Smooth muscle cell (in vitro differentiated cells): Measurements from ENCODE around the gene MRO. TPM values are rescaled to one million over a fixed set of nuclear protein-coding genes. Genes with fewer than 3 reads are reported as not detected.

ENCODE experiments used
- DNase-seq: peaks from one replicate; lab custom pipeline; 2025; ENCODE audit not compliant: unreplicated experiment; lab: John Stamatoyannopoulos, UW
- H2AFZ ChIP-seq: fragments of 200-600 bp; sonication (generic); 2 replicates; pipeline ENCODE4 v1.6.0; 2016; ENCODE audit warnings: antibody characterized with exemption, low read depth, mild to moderate bottlenecking
- H3F3A ChIP-seq: fragments of 200-600 bp; sonication (generic); 2 replicates; pipeline ENCODE4 v1.6.0; 2017; ENCODE audit warnings: antibody characterized with exemption, low read depth
- H3K27ac ChIP-seq: fragments of 200-600 bp; sonication (generic); 2 replicates; pipeline ENCODE4 v1.5.1; 2016; ENCODE audit warnings: low read depth, mild to moderate bottlenecking
- H3K27me3 ChIP-seq: fragments of 200-600 bp; sonication (generic); 2 replicates; pipeline ENCODE4 v1.6.1; 2016; ENCODE audit warnings: low read depth, mild to moderate bottlenecking
- H3K36me3 ChIP-seq: fragments of 200-600 bp; sonication (generic); 2 replicates; pipeline ENCODE4 v1.5.1; 2016; ENCODE audit warnings: low read depth
- H3K4me1 ChIP-seq: fragments of 200-600 bp; sonication (generic); 2 replicates; pipeline ENCODE4 v1.5.1; 2016; ENCODE audit warnings: low read depth
- H3K4me2 ChIP-seq: fragments of 200-600 bp; sonication (generic); 2 replicates; pipeline ENCODE4 v1.6.0; 2016; ENCODE audit warnings: mild to moderate bottlenecking
- H3K4me3 ChIP-seq: fragments of 200-600 bp; sonication (generic); 2 replicates; pipeline ENCODE4 v1.5.1; 2016; ENCODE audit warnings: mild to moderate bottlenecking
- H3K79me2 ChIP-seq: fragments of 200-600 bp; sonication (generic); 2 replicates; pipeline ENCODE4 v1.6.0; 2016; ENCODE audit warnings: low read depth, mild to moderate bottlenecking
- H3K9ac ChIP-seq: fragments of 200-600 bp; sonication (generic); 2 replicates; pipeline ENCODE4 v1.6.0; 2016; ENCODE audit warnings: low read depth
- H3K9me3 ChIP-seq: fragments of 200-600 bp; sonication (generic); replicated peaks from 2 replicates; pipeline ENCODE4 v1.5.1; 2016; ENCODE audit warnings: low read depth
- H4K20me1 ChIP-seq: fragments of 200-600 bp; sonication (generic); 2 replicates; pipeline ENCODE4 v1.6.0; 2016; ENCODE audit warnings: low read depth
- CTCF ChIP-seq: fragments of 200-600 bp; sonication (generic); IDR thresholded peaks from 2 replicates; pipeline ENCODE4 v1.5.1; 2017; ENCODE audit warnings: borderline replicate concordance, mild to moderate bottlenecking, antibody characterized with exemption; ENCODE audit not compliant: insufficient read depth, poor library complexity, severe bottlenecking
- WGBS: methylation state at CpG from one replicate; pipeline ENCODE4 v1.1.7; 2016; ENCODE audit warnings: low lambda C conversion rate; 5-methylcytosine and 5-hydroxymethylcytosine counted together
- polyA plus RNA-seq: library from polyadenylated mRNA; unstranded; fragments of >200 nt; fragmentation: Nextera tagmentation; extraction: Ambion mirVana; gene quantifications from 2 replicates; pipeline ENCODE4 v1.2.1, GENCODE V29; 2016
- total RNA-seq: library from RNA; depleted of rRNA; stranded (reverse); fragments of >200 nt; gene quantifications from 2 replicates; pipeline ENCODE4 v1.2.3, GENCODE V29; 2014

Gene MRO
- total and polyA plus RNA-seq, 2 experiments from 2014 or later: not detected

- no peaks in the 10 kb centered on the region for H3K9me3 ChIP-seq
- H4K20me1 ChIP-seq: no peaks in the 10 kb centered on the region
- no peaks in the 10 kb centered on the region for H3K27me3 ChIP-seq
- no peaks in the 10 kb centered on the region for H3K36me3 ChIP-seq
- 96% methylated on average over 2 of the region's 2 CpGs for WGBS
- H3K27ac ChIP-seq: no peak overlapping the region
- H3K4me2 ChIP-seq: no peak overlapping the region
- H3F3A ChIP-seq: no peaks in the 10 kb centered on the region
- no peaks in the 10 kb centered on the region for H3K79me2 ChIP-seq
- no peak overlapping the region for H3K4me3 ChIP-seq
- H3K4me1 ChIP-seq: no peaks in the 10 kb centered on the region
- H3K9ac ChIP-seq: no peak overlapping the region
- TF ChIP-seq CTCF: no peak
- no peak overlapping the region for H2AFZ ChIP-seq
- DNase-seq: no peak
These were observed 12.9 kb upstream of the MRO start for GRCh38 chr18:50832754-50833153.

GRCh38 chr18:50830544-50830943 lies 10.7 kb upstream of the MRO start:
- H3K9me3 ChIP-seq: no peaks in the 10 kb centered on the region
- no peaks in the 10 kb centered on the region for H3K27me3 ChIP-seq
- H3F3A ChIP-seq: no peaks in the 10 kb centered on the region
- no peaks in the 10 kb centered on the region for H3K36me3 ChIP-seq
- no peak overlapping the region for H2AFZ ChIP-seq
- H3K27ac ChIP-seq: no peak overlapping the region
- WGBS: 92% methylated on average over 5 of the region's 5 CpGs
- no peaks in the 10 kb centered on the region for H4K20me1 ChIP-seq
- no peaks in the 10 kb centered on the region for H3K4me1 ChIP-seq
- DNase-seq: no peak
- H3K79me2 ChIP-seq: no peaks in the 10 kb centered on the region
- no peak for TF ChIP-seq CTCF
- H3K4me3 ChIP-seq: no peak overlapping the region
- no peak overlapping the region for H3K9ac ChIP-seq
- no peak overlapping the region for H3K4me2 ChIP-seq

GRCh38 chr18:50829644-50830043 lies 9.8 kb upstream of the MRO start:
- WGBS: 97% methylated on average over 5 of the region's 5 CpGs
- Histone ChIP-seq H3K4me3 (no peak overlapping the region), H4K20me1 (no peaks in the 10 kb centered on the region), H2AFZ (no peak overlapping the region), H3K79me2 (no peaks in the 10 kb centered on the region), H3K4me1 (no peaks in the 10 kb centered on the region), H3K27me3 (no peaks in the 10 kb centered on the region), H3F3A (no peaks in the 10 kb centered on the region), H3K27ac (no peak overlapping the region), H3K9ac (no peak overlapping the region), H3K36me3 (no peaks in the 10 kb centered on the region), H3K9me3 (no peaks in the 10 kb centered on the region), H3K4me2 (no peak overlapping the region)
- DNase-seq: no peak
- TF ChIP-seq CTCF: no peak

GRCh38 chr18:50826027-50826426 lies 6.2 kb upstream of the MRO start:
- Histone ChIP-seq H3K9me3 (no peaks in the 10 kb centered on the region), H3K79me2 (no peaks in the 10 kb centered on the region), H4K20me1 (no peaks in the 10 kb centered on the region), H3K27ac (no peak overlapping the region), H2AFZ (no peak overlapping the region), H3K9ac (no peak overlapping the region), H3K4me2 (no peak overlapping the region), H3F3A (no peaks in the 10 kb centered on the region), H3K27me3 (no peaks in the 10 kb centered on the region), H3K4me3 (no peak overlapping the region), H3K4me1 (no peaks in the 10 kb centered on the region), H3K36me3 (no peaks in the 10 kb centered on the region)
- DNase-seq: no peak
- WGBS: 87% methylated on average over 5 of the region's 5 CpGs
- TF ChIP-seq CTCF: no peak
